GM12892 (cell line): Measurements from ENCODE around the gene BHMT.

Experiments used
- POLR2A ChIP-seq: IDR thresholded peaks from 2 replicates; pipeline ENCODE4 v1.6.1; 2011; ENCODE audit warnings: low read depth, low read length, control low read depth
- POLR2AphosphoS5 ChIP-seq: IDR thresholded peaks from 2 replicates; pipeline ENCODE4 v1.6.1; 2011; ENCODE audit warnings: low read depth, low read length, control low read depth
- TAF1 ChIP-seq: IDR thresholded peaks from 2 replicates; pipeline ENCODE4 v1.6.1; 2011; ENCODE audit warnings: low read depth, mild to moderate bottlenecking, control low read depth, low read length, borderline replicate concordance

GRCh38 chr5:79105868-79106267, 5.7 kb upstream of the BHMT start:
- no peak for TF ChIP-seq POLR2AphosphoS5
- no peak for TF ChIP-seq TAF1
- TF ChIP-seq POLR2A, result no peak
